VCaP (cell line): Measurements from ENCODE around the gene UBE2E1.

Experiments used
- H3K27ac ChIP-seq: fragments of 450-650 bp; 2 replicates; pipeline ENCODE4 v1.5.1; 2017
- TF ChIP-seq, protein P1 (sequence below): fragments of 450-650 bp; conservative IDR thresholded peaks from 2 replicates; pipeline ENCODE4 v1.5.1; 2017; ENCODE audit warnings: mild to moderate bottlenecking, moderate library complexity

UBE2E1 gene

DNA sequence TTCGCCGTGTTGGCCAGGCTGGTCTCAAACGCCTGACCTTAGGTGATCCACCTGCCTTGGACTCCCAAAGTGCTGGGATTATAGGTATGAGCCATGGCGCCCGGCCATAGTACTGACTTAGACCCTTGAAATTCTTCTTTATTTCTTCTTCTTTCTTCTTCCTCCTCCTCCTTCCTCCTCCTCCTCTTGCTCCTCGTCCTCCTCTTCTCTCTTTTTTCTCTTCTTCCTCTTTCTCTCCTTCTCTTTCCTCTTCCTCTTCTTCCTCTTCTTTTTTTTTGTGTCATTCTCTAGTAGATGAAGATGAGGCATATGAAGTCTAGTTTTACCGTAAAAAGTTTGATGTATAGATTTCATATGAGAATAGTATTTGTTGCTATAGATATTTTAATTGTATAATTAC is 120.5 kb downstream of the UBE2E1 start:
- H3K27ac ChIP-seq = peak overlapping the region; percentile 74
- TF ChIP-seq, protein P1, sequence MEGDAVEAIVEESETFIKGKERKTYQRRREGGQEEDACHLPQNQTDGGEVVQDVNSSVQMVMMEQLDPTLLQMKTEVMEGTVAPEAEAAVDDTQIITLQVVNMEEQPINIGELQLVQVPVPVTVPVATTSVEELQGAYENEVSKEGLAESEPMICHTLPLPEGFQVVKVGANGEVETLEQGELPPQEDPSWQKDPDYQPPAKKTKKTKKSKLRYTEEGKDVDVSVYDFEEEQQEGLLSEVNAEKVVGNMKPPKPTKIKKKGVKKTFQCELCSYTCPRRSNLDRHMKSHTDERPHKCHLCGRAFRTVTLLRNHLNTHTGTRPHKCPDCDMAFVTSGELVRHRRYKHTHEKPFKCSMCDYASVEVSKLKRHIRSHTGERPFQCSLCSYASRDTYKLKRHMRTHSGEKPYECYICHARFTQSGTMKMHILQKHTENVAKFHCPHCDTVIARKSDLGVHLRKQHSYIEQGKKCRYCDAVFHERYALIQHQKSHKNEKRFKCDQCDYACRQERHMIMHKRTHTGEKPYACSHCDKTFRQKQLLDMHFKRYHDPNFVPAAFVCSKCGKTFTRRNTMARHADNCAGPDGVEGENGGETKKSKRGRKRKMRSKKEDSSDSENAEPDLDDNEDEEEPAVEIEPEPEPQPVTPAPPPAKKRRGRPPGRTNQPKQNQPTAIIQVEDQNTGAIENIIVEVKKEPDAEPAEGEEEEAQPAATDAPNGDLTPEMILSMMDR = no peak

DNA sequence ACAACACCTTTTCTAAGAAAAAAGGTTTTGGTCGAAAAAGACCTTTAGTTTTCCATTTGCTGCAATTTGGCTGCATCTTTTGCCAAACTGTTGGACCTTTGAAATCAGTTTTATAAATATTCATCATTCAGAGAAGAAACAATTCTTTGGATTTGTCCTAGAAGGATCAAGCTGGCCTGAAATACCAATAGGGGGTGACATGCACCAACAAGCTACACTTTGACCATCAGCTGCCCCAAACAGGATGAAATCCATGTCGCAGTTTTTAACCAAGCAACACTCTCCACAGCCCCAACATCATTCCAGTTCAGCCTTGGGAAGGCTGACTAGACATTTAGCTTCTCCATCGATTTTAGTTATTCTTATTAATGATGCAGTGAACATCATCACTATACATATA is 121.0 kb downstream of the UBE2E1 start:
- H3K27ac ChIP-seq = peak overlapping the region; percentile 74
- TF ChIP-seq, protein P1 = peak; percentile 31; the same call in 1 of the 2 replicates

DNA sequence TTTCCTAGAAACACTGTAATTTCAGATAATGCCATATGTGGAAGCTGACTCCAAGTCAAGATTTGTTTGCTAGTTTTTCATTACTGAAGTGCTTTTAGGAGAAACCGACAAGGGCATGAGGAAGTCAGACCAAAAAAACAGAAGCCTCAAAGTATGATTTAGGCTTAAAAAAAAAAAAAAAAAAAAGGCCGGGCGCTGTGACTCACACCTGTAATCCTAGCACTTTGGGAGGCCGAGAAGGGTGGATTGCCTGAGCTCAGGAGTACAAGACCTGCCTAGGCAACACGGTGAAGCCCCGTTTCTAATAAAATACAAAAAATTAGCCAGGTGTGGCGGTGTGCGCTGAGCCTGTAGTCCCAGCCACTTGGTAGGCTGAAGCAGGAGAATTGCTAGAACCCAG is 122.8 kb downstream of the UBE2E1 start:
- TF ChIP-seq, protein P1 = no peak

DNA sequence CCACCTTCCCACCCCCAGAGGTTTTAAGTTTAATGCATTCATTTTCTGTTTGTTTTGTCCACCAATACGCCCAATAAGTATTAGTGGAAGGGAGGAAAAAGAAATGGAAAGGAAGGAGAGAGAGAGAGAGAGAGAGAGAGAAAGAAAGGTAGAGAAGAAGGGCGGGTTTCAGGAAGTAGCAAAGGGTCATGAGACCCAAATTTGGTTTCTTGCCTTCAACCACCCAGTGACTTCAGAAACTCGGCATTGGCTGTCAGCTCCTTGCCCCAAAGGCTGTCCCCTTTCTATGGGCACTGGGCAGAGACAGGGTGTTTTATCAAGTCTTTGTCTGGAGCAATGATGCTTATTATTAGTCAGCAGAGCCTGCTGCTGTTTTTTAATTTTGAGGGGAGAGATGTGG is 125.8 kb downstream of the UBE2E1 start:
- no peak overlapping the region for H3K27ac ChIP-seq
- TF ChIP-seq, protein P1 = no peak

More for the DNA sequence above, 122.8 kb downstream of the UBE2E1 start:
- H3K27ac ChIP-seq = peak overlapping the region; percentile 74; the same call in 1 of the 2 replicates

DNA sequence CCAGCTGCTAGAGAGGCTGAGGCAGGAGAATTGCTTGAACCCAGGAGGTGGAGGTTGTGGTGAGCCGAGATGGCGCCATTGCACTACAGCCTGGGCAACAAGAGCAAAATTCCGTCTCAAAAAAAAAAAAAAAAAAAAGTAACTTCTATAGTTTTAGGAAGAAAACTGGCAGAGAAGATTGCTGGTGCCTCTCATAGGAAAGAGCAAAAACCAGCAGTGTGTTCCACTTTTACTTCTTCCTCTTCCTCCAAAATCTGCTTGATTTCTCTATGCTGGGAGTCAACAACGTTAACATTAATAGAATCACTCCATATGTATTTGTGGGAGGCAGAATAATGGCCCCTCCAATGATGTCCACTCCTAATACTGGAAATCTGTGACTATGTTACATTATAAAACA is 126.8 kb downstream of the UBE2E1 start:
- TF ChIP-seq, protein P1 = no peak
- H3K27ac ChIP-seq = no peak overlapping the region

DNA sequence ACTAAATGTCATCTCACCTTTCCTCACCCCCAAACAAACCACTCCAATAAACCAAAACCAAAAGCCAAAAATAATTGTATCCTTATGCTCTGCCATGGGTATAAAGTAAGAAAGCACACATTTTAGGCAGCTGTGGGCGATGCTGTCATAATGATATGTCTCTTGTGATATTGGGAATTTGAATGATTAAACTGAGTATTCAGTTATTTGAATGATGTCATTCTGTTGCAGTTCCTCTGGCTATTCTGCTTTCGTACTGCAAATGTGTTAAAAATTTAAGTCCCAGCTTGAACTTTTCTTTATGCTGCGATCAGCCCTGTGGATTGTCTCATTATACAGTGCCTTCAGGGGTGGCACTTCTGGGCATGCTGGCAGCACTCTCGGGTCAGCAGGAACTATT is 128.5 kb downstream of the UBE2E1 start:
- no peak overlapping the region for H3K27ac ChIP-seq
- TF ChIP-seq, protein P1 = no peak

DNA sequence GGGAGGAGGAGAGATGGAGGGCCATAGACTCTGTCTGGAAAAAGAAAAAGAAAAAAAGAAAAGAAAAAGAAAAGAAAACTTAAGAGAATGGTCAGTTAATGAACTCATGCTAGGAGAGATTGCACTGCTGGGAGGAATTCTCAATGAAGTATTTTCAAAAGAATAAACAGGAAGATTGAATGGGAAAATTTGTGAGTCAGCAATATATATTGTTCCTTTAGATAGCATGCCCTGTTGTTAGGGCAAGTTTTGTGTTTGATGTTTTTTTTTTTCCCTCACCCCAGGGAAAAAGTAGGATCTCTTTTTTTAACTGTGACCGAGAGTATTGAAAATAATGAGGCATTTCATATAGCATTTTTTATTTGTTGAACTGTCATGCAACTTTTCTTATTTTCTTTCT is 131.5 kb downstream of the UBE2E1 start:
- H3K27ac ChIP-seq = no peak overlapping the region
- TF ChIP-seq, protein P1 = no peak
